Measurements from ENCODE around the gene SH3PXD2A. TPM values are rescaled to one million over a fixed set of nuclear protein-coding genes. Genes with fewer than 3 reads are reported as not detected.
"Not testable (repeated sequence)": the region's sequence is repeated elsewhere in the genome, so short reads cannot be mapped to it uniquely, and the experiment has no call there.

SH3PXD2A gene
- total RNA-seq, 1 donor from 2014 or later: 17.3 TPM

GRCh38 chr10:103814626-103815370 lies 40.6 kb downstream of the SH3PXD2A start:
- peaks cover 3% of the 10 kb centered on the region for H3K27me3 ChIP-seq (ENCODE audit: insufficient read depth, low read length)
- Mint-ChIP-seq H3K9me3 (ENCODE audit: unreplicated experiment) (no peaks in the 10 kb centered on the region), H3K4me3 (ENCODE audit: unreplicated experiment) (no peak overlapping the region), H3K27me3 (ENCODE audit: low read depth, unreplicated experiment) (no peaks in the 10 kb centered on the region), H3K27ac (ENCODE audit: unreplicated experiment) (no peak overlapping the region), H3K36me3 (ENCODE audit: low read depth, unreplicated experiment) (peaks cover 2% of the 10 kb centered on the region), H3K4me1 (ENCODE audit: low read depth, unreplicated experiment) (peaks cover 33% of the 10 kb centered on the region)
- no peak overlapping the region for H3K4me2 ChIP-seq (ENCODE audit: low read length)
- FAIRE-seq: no peak
- H3K4me3 ChIP-seq (ENCODE audit: insufficient read depth, low read depth, low read length): no peak overlapping the region
- no peaks in the 10 kb centered on the region for H3K9me3 ChIP-seq (ENCODE audit: insufficient read depth, low read depth, low read length)
- H2AFZ ChIP-seq (ENCODE audit: low read depth, low read length): no peak overlapping the region
- no peak overlapping the region for H3K9ac ChIP-seq (ENCODE audit: low read length)
- peaks cover 5% of the 10 kb centered on the region for H3K79me2 ChIP-seq (ENCODE audit: insufficient read depth, low read length)
- DNase-seq (ENCODE audit: low read depth): no peak
- H3K27ac ChIP-seq (ENCODE audit: low read depth, low read length): no peak overlapping the region
- H3K4me1 ChIP-seq (ENCODE audit: insufficient read depth, low read length): peaks cover 18% of the 10 kb centered on the region
- peaks cover 28% of the 10 kb centered on the region for H4K20me1 ChIP-seq (ENCODE audit: insufficient read depth, low read length)
- TF ChIP-seq EZH2 (IDR thresholded peaks at IDR 0.05; ENCODE audit: insufficient read depth, low read length) (no peak), CTCF (IDR thresholded peaks at IDR 0.05; ENCODE audit: insufficient read depth, low read depth, low read length) (no peak)
- no peaks in the 10 kb centered on the region for H3K36me3 ChIP-seq (ENCODE audit: insufficient read depth, low read length)

GRCh38 chr10:103814105-103814504 lies 41.3 kb downstream of the SH3PXD2A start:
- H3K9ac ChIP-seq (ENCODE audit: low read length): no peak overlapping the region
- H3K36me3 ChIP-seq (ENCODE audit: insufficient read depth, low read length): no peaks in the 10 kb centered on the region
- peaks cover 22% of the 10 kb centered on the region for H4K20me1 ChIP-seq (ENCODE audit: insufficient read depth, low read length)
- no peaks in the 10 kb centered on the region for H3K27me3 ChIP-seq (ENCODE audit: insufficient read depth, low read length)
- Mint-ChIP-seq H3K36me3 (ENCODE audit: low read depth, unreplicated experiment) (peaks cover 2% of the 10 kb centered on the region), H3K27ac (ENCODE audit: unreplicated experiment) (no peak overlapping the region), H3K4me3 (ENCODE audit: unreplicated experiment) (no peak overlapping the region), H3K9me3 (ENCODE audit: unreplicated experiment) (no peaks in the 10 kb centered on the region), H3K4me1 (ENCODE audit: low read depth, unreplicated experiment) (peaks cover 33% of the 10 kb centered on the region), H3K27me3 (ENCODE audit: low read depth, unreplicated experiment) (no peaks in the 10 kb centered on the region)
- no peak overlapping the region for H3K27ac ChIP-seq (ENCODE audit: low read depth, low read length)
- no peak for DNase-seq (ENCODE audit: low read depth)
- no peak overlapping the region for H2AFZ ChIP-seq (ENCODE audit: low read depth, low read length)
- H3K4me2 ChIP-seq (ENCODE audit: low read length): no peak overlapping the region
- H3K4me3 ChIP-seq (ENCODE audit: insufficient read depth, low read depth, low read length): no peak overlapping the region
- FAIRE-seq: no peak
- no peaks in the 10 kb centered on the region for H3K9me3 ChIP-seq (ENCODE audit: insufficient read depth, low read depth, low read length)
- peaks cover 18% of the 10 kb centered on the region for H3K4me1 ChIP-seq (ENCODE audit: insufficient read depth, low read length)
- TF ChIP-seq EZH2 (IDR thresholded peaks at IDR 0.05; ENCODE audit: insufficient read depth, low read length) (no peak), CTCF (IDR thresholded peaks at IDR 0.05; ENCODE audit: insufficient read depth, low read depth, low read length) (no peak)
- H3K79me2 ChIP-seq (ENCODE audit: insufficient read depth, low read length): peaks cover 5% of the 10 kb centered on the region

GRCh38 chr10:103813312-103813711 lies 42.1 kb downstream of the SH3PXD2A start:
- H3K27ac Mint-ChIP-seq (ENCODE audit: unreplicated experiment); H3K9me3 Mint-ChIP-seq (ENCODE audit: unreplicated experiment); H3K27ac ChIP-seq (ENCODE audit: low read depth, low read length); FAIRE-seq; H2AFZ ChIP-seq (ENCODE audit: low read depth, low read length); H3K27me3 ChIP-seq (ENCODE audit: insufficient read depth, low read length); H3K27me3 Mint-ChIP-seq (ENCODE audit: low read depth, unreplicated experiment); H3K9ac ChIP-seq (ENCODE audit: low read length); DNase-seq (ENCODE audit: low read depth); H3K36me3 ChIP-seq (ENCODE audit: insufficient read depth, low read length); H3K4me3 Mint-ChIP-seq (ENCODE audit: unreplicated experiment); H3K9me3 ChIP-seq (ENCODE audit: insufficient read depth, low read depth, low read length); H3K4me2 ChIP-seq (ENCODE audit: low read length); H3K79me2 ChIP-seq (ENCODE audit: insufficient read depth, low read length); H3K36me3 Mint-ChIP-seq (ENCODE audit: low read depth, unreplicated experiment); H3K4me3 ChIP-seq (ENCODE audit: insufficient read depth, low read depth, low read length): not testable (repeated sequence)
- H4K20me1 ChIP-seq (ENCODE audit: insufficient read depth, low read length): peaks cover 22% of the 10 kb centered on the region
- H3K4me1 Mint-ChIP-seq (ENCODE audit: low read depth, unreplicated experiment): peaks cover 31% of the 10 kb centered on the region
- peaks cover 18% of the 10 kb centered on the region for H3K4me1 ChIP-seq (ENCODE audit: insufficient read depth, low read length)
